HepG2 (cell line): ENCODE data around the gene CLEC20A. TPM values are rescaled to one million over a fixed set of nuclear protein-coding genes. Genes with fewer than 3 reads are reported as not detected.

Experiments
- CBX1 ChIP-seq: IDR thresholded peaks from one replicate; pipeline ENCODE4 v1.6.1; 2016; ENCODE audit warnings: antibody characterized with exemption, low read depth
- CENPX ChIP-seq: sonication (generic); formaldehyde crosslinking; IDR thresholded peaks from 2 replicates; pipeline ENCODE4 v1.9.0; 2021; ENCODE audit warnings: mild to moderate bottlenecking, missing genetic modification reagents, moderate library complexity
- EP300 ChIP-seq, 3 experiments: sonication (generic) in 1 of 3; formaldehyde crosslinking in 1 of 3; IDR thresholded peaks; 2 replicates each; pipeline versions ENCODE4 v1.5.1 to v1.6.1; 2011 to 2020; ENCODE audit warnings: low read depth in 2 of 3, low read length in 2 of 3, borderline replicate concordance in 1 of 3, improper control_type of control experiment in 1 of 3, mild to moderate bottlenecking in 1 of 3, missing genetic modification reagents in 1 of 3, moderate library complexity in 1 of 3
- FOXO1 ChIP-seq: sonication (generic); formaldehyde crosslinking; IDR thresholded peaks from 2 replicates; pipeline ENCODE4 v1.4.0; 2020; ENCODE audit warnings: missing genetic modification reagents
- GPN1 ChIP-seq: sonication (generic); formaldehyde crosslinking; IDR thresholded peaks from 2 replicates; pipeline ENCODE4 v1.5.1; 2020; ENCODE audit warnings: missing genetic modification reagents, borderline replicate concordance
- HOXD1 ChIP-seq: sonication (generic); formaldehyde crosslinking; IDR thresholded peaks from 2 replicates; pipeline ENCODE4 v1.5.0; 2020; ENCODE audit warnings: missing genetic modification reagents
- IRF2 ChIP-seq: IDR thresholded peaks from 2 replicates; pipeline ENCODE4 v1.6.1; 2018; ENCODE audit warnings: missing genetic modification reagents, missing compliant biosample characterization
- JUN ChIP-seq: sonication (generic); formaldehyde crosslinking; IDR thresholded peaks from 2 replicates; pipeline ENCODE4 v1.4.0; 2020; ENCODE audit warnings: mild to moderate bottlenecking, missing genetic modification reagents
- JUND ChIP-seq: sonication (generic); formaldehyde crosslinking; IDR thresholded peaks from 2 replicates; pipeline ENCODE4 v1.8.0; 2022; ENCODE audit warnings: mild to moderate bottlenecking, missing genetic modification reagents
- MAFF ChIP-seq: IDR thresholded peaks from 2 replicates; pipeline ENCODE4 v1.6.1; 2011; ENCODE audit warnings: low read depth, low read length, improper control_type of control experiment
- MBNL3 ChIP-seq: fragments of 250-450 bp; sonication (Bioruptor Pico); conservative IDR thresholded peaks from 2 replicates; pipeline ENCODE4 v1.8.0; 2022; ENCODE audit warnings: mild to moderate bottlenecking, inconsistent platforms
- NFE2L1 ChIP-seq: sonication (generic); formaldehyde crosslinking; IDR thresholded peaks from 2 replicates; pipeline ENCODE4 v1.4.0; 2020; ENCODE audit warnings: missing genetic modification reagents, mild to moderate bottlenecking, borderline replicate concordance
- PHF20 ChIP-seq: sonication (generic); formaldehyde crosslinking; IDR thresholded peaks from 2 replicates; pipeline ENCODE4 v1.5.0; 2020; ENCODE audit warnings: mild to moderate bottlenecking, missing genetic modification reagents
- RBFOX2 ChIP-seq: fragments of 200-400 bp; formaldehyde crosslinking; IDR thresholded peaks from 2 replicates; pipeline ENCODE4 v1.6.1; 2017; ENCODE audit warnings: low read depth, mild to moderate bottlenecking, low read length
- SOX13 ChIP-seq, 3 experiments: fragments of 450-650 bp in 1 of 3; sonication (generic) in 1 of 3; formaldehyde crosslinking in 1 of 3; IDR thresholded peaks in 2 of 3; conservative IDR thresholded peaks in 1 of 3; 2 replicates each; pipeline versions ENCODE4 v1.5.0 to v1.6.1; 2016 to 2020; ENCODE audit warnings: antibody characterized with exemption in 1 of 3, mild to moderate bottlenecking in 1 of 3, missing compliant biosample characterization in 1 of 3, missing genetic modification reagents in 1 of 3, moderate library complexity in 1 of 3
- SP140L ChIP-seq: sonication (generic); formaldehyde crosslinking; IDR thresholded peaks from 2 replicates; pipeline ENCODE4 v1.4.0; 2020; ENCODE audit warnings: missing genetic modification reagents, borderline replicate concordance
- THAP9 ChIP-seq: sonication (generic); formaldehyde crosslinking; IDR thresholded peaks from 2 replicates; pipeline ENCODE4; 2020; ENCODE audit warnings: missing genetic modification reagents, mild to moderate bottlenecking, borderline replicate concordance
- XRCC5 ChIP-seq: fragments of 200-400 bp; formaldehyde crosslinking; optimal IDR thresholded peaks from 2 replicates; pipeline ENCODE3; 2017; ENCODE audit warnings: mild to moderate bottlenecking, low read length
- ZNF207 ChIP-seq: fragments of 450-650 bp; IDR thresholded peaks from 2 replicates; pipeline ENCODE4 v1.6.1; 2016; ENCODE audit warnings: antibody characterized with exemption, borderline replicate concordance
- ZNF367 ChIP-seq: sonication (generic); formaldehyde crosslinking; IDR thresholded peaks from 2 replicates; pipeline ENCODE4 v1.4.0; 2020; ENCODE audit warnings: missing genetic modification reagents, borderline replicate concordance
- ZNF460 ChIP-seq: sonication (generic); formaldehyde crosslinking; IDR thresholded peaks from 2 replicates; pipeline ENCODE4 v1.5.1; 2020; ENCODE audit warnings: missing genetic modification reagents, mild to moderate bottlenecking, borderline replicate concordance
- ZNF503 ChIP-seq: sonication (generic); formaldehyde crosslinking; IDR thresholded peaks from 2 replicates; pipeline ENCODE4 v1.4.0; 2020; ENCODE audit warnings: missing genetic modification reagents
- ZNF567 ChIP-seq: sonication (generic); formaldehyde crosslinking; IDR thresholded peaks from 2 replicates; pipeline ENCODE4 v1.8.1; 2023; ENCODE audit warnings: mild to moderate bottlenecking, missing genetic modification reagents, borderline replicate concordance
- ZNF589 ChIP-seq: sonication (generic); formaldehyde crosslinking; conservative IDR thresholded peaks from 2 replicates; pipeline ENCODE4 v1.8.0; 2022; ENCODE audit warnings: mild to moderate bottlenecking, moderate library complexity, missing genetic modification reagents
- ZNF670 ChIP-seq: sonication (generic); formaldehyde crosslinking; IDR thresholded peaks from 2 replicates; pipeline ENCODE4 v1.8.0; 2022; ENCODE audit warnings: mild to moderate bottlenecking, missing genetic modification reagents, borderline replicate concordance
- ZNF749 ChIP-seq: sonication (generic); formaldehyde crosslinking; IDR thresholded peaks from 2 replicates; pipeline ENCODE4 v1.8.0; 2022; ENCODE audit warnings: mild to moderate bottlenecking, missing genetic modification reagents, moderate library complexity, borderline replicate concordance
- polyA plus RNA-seq, 8 experiments: library from polyadenylated mRNA; depleted of rRNA in 3 of 8; stranded (reverse) in 7 of 8; unstranded in 1 of 8; fragments of >200 nt; fragmentation: Illumina TruSeq in 4 of 8; extraction: Trizol in 4 of 8; gene quantifications; 2 replicates each; pipeline versions ENCODE4 v1.2.1 to v1.2.3, GENCODE V29; 2011 to 2016; ENCODE audit warnings: low read depth in 4 of 8, missing spikeins in 1 of 8, mixed read lengths in 1 of 8; ENCODE audit not compliant: insufficient read depth in 1 of 8
- total RNA-seq, 5 experiments: library from RNA; depleted of rRNA; stranded (reverse); fragments of >200 nt; fragmentation: Illumina TruSeq; extraction: Trizol; gene quantifications; 2 replicates each; pipeline ENCODE4 v1.2.3, GENCODE V29; 2016; ENCODE audit warnings: low read depth in 1 of 5

The CLEC20A gene
- total and polyA plus RNA-seq, 2 of the 13 experiments (the other 11 are each of a cell fraction or from before 2014, with no cell fraction given), result not detected

- TF ChIP-seq ZNF589 (CRISPR knock-in tag) (no peak), SP140L (no peak), ZNF460 (CRISPR knock-in tag) (no peak), MAFF (no peak), CENPX (CRISPR knock-in tag) (no peak), ZNF367 (CRISPR knock-in tag) (no peak), NFE2L1 (no peak), XRCC5 (peak; percentile 15), SOX13 (IDR thresholded peaks at IDR 0.05) (no peak), SOX13 (CRISPR knock-in tag; conservative IDR thresholded peaks at IDR 0.05 in 1 of 2, IDR thresholded peaks at IDR 0.05 in 1 of 2) (peak in 1 of 2 experiments; percentile 12; a peak in 1 of 4 replicates), GPN1 (CRISPR knock-in tag) (no peak), JUN (0 out of 2 replicates have a peak, but pooled peaks have one; percentile 41), THAP9 (CRISPR knock-in tag) (no peak), ZNF670 (CRISPR knock-in tag) (no peak), HOXD1 (CRISPR knock-in tag) (0 out of 2 replicates have a peak, but pooled peaks have one; percentile 41), IRF2 (no peak), PHF20 (no peak), RBFOX2 (no peak), FOXO1 (no peak), EP300 (IDR thresholded peaks at IDR 0.05; ENCODE audit: low read depth in 2 of 2, low read length in 2 of 2) (peak in 1 of 2 experiments; percentile 27; a peak in 1 of 4 replicates), EP300 (CRISPR knock-in tag; IDR thresholded peaks at IDR 0.05; ENCODE audit: borderline replicate concordance) (no peak), ZNF207 (no peak), JUND (CRISPR knock-in tag) (no peak), MBNL3 (CRISPR knock-in tag) (no peak), ZNF567 (CRISPR knock-in tag) (no peak), ZNF503 (CRISPR knock-in tag) (no peak), CBX1 (no peak), ZNF749 (CRISPR knock-in tag) (no peak)
These were observed 40.1 kb upstream of the CLEC20A start (continued) for GRCh38 chr1:178536844-178537371.
